H1 (cell line): Measurements from ENCODE around the gene GNA12. TPM values are rescaled to one million over a fixed set of nuclear protein-coding genes. Genes with fewer than 3 reads are reported as not detected.

Experiments used
- RAD21 ChIP-seq, 2 experiments: IDR thresholded peaks in 1 of 2; conservative IDR thresholded peaks in 1 of 2; 2 replicates each; pipeline ENCODE4 v1.6.1; 2011; ENCODE audit warnings: low read depth in 2 of 2, low read length in 2 of 2, improper control_type of control experiment in 1 of 2, inconsistent platforms in 1 of 2, mild to moderate bottlenecking in 1 of 2, moderate library complexity in 1 of 2
- RNF2 ChIP-seq: fragments of 200-900, 300-1000 bp; sonication (generic); IDR thresholded peaks from 2 replicates; pipeline ENCODE4 v1.7.1; 2016; ENCODE audit warnings: borderline replicate concordance, low read depth, mild to moderate bottlenecking, antibody characterized with exemption, low read length; ENCODE audit not compliant: poor library complexity, severe bottlenecking; ENCODE audit errors: missing control alignments
- polyA plus RNA-seq, 7 experiments: library from polyadenylated mRNA; depleted of rRNA in 3 of 7; stranded (reverse) in 5 of 7; unstranded in 2 of 7; fragments of >200 nt in 5 of 7; fragments of 200-250 nt in 2 of 7; gene quantifications; 1 replicate in 5 of 7; 2 replicates in 1 of 7; 4 replicates in 1 of 7; pipeline versions ENCODE4 v1.2.1 to v1.2.3, GENCODE V29; 2011 to 2013; ENCODE audit warnings: missing spikeins in 2 of 7, mixed read lengths in 2 of 7
- total RNA-seq: library from RNA; stranded (reverse); fragmentation: NEBNext Ultra II Directional; extraction: Animal tissue kit (Norgen Biotek cat#: 25700); gene quantifications from 2 replicates; pipeline ENCODE4 v1.2.1, GENCODE V29; 2021
- TF ChIP-seq, protein P1 (sequence below), 3 experiments: IDR thresholded peaks; 1 replicate in 2 of 3; 2 replicates in 1 of 3; pipeline versions ENCODE4 v1.5.1 to v1.6.1; 2011; ENCODE audit warnings: low read length in 3 of 3, mild to moderate bottlenecking in 3 of 3, inconsistent platforms in 2 of 3, low read depth in 1 of 3, moderate library complexity in 1 of 3; ENCODE audit not compliant: insufficient read depth in 1 of 3; ENCODE audit errors: control extremely low read depth in 1 of 3

Gene GNA12
- total and polyA plus RNA-seq, 2 of the 8 experiments (the other 6 are each of a cell fraction or from before 2014, with no cell fraction given), result 96.5 to 109 TPM

GRCh38 chr7:2864204-2864985 is 20.3 kb upstream of the GNA12 start (continued):
- TF ChIP-seq, protein P1, sequence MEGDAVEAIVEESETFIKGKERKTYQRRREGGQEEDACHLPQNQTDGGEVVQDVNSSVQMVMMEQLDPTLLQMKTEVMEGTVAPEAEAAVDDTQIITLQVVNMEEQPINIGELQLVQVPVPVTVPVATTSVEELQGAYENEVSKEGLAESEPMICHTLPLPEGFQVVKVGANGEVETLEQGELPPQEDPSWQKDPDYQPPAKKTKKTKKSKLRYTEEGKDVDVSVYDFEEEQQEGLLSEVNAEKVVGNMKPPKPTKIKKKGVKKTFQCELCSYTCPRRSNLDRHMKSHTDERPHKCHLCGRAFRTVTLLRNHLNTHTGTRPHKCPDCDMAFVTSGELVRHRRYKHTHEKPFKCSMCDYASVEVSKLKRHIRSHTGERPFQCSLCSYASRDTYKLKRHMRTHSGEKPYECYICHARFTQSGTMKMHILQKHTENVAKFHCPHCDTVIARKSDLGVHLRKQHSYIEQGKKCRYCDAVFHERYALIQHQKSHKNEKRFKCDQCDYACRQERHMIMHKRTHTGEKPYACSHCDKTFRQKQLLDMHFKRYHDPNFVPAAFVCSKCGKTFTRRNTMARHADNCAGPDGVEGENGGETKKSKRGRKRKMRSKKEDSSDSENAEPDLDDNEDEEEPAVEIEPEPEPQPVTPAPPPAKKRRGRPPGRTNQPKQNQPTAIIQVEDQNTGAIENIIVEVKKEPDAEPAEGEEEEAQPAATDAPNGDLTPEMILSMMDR (IDR thresholded peaks at IDR 0.05; ENCODE audit: control extremely low read depth in 1 of 3, insufficient read depth in 1 of 3, low read depth in 1 of 3, low read length in 3 of 3), result no peak
- TF ChIP-seq RAD21 (IDR thresholded peaks at IDR 0.05 in 1 of 2, conservative IDR thresholded peaks at IDR 0.05 in 1 of 2; ENCODE audit: low read depth in 2 of 2, low read length in 2 of 2), result no peak
- no peak for TF ChIP-seq RNF2
